ENCODE results near the gene HOXB7. TPM values are rescaled to one million over a fixed set of nuclear protein-coding genes. Genes with fewer than 3 reads are reported as not detected.
A peak's percentile ranks its signal among the peaks of the same experiment; 100 is the strongest.

Gene HOXB7
- total RNA-seq = not detected in 2 replicates
- long read RNA-seq = 0 reads

- no peak for DNase-seq (ENCODE audit: extremely low spot score, unreplicated experiment)
- Mint-ChIP-seq H3K27me3 (ENCODE audit: unreplicated experiment) (peaks cover 84% of the 10 kb centered on the region), H3K4me1 (ENCODE audit: unreplicated experiment) (peaks cover 20% of the 10 kb centered on the region), H3K4me3 (ENCODE audit: unreplicated experiment) (no peak within 1 kb of the TSS), H3K36me3 (ENCODE audit: unreplicated experiment) (no peaks in the 10 kb centered on the region), H3K27ac (ENCODE audit: unreplicated experiment) (no peak within 1 kb of the TSS), H3K9me3 (ENCODE audit: unreplicated experiment) (no peaks in the 10 kb centered on the region)
- no peak for TF ChIP-seq CTCF (IDR thresholded peaks at IDR 0.05)
These were observed at the start of gene HOXB7 for GRCh38 chr17:48610282-48611211. HOXB7 (minus strand) TSS chr17:48611017; CDS start chr17:48610918, 99 bp downstream.

GRCh38 chr17:48655913-48656312 is 45.1 kb upstream of the HOXB7 start:
- no peak overlapping the region for H3K27ac Mint-ChIP-seq (ENCODE audit: unreplicated experiment)
- H3K4me1 Mint-ChIP-seq (ENCODE audit: unreplicated experiment) = no peaks in the 10 kb centered on the region
- DNase-seq (ENCODE audit: extremely low spot score, unreplicated experiment) = no peak
- no peaks in the 10 kb centered on the region for H3K36me3 Mint-ChIP-seq (ENCODE audit: unreplicated experiment)
- no peak for TF ChIP-seq CTCF (IDR thresholded peaks at IDR 0.05)
- no peak overlapping the region for H3K4me3 Mint-ChIP-seq (ENCODE audit: unreplicated experiment)
- H3K27me3 Mint-ChIP-seq (ENCODE audit: unreplicated experiment) = peaks cover 36% of the 10 kb centered on the region
- peaks cover 6% of the 10 kb centered on the region for H3K9me3 Mint-ChIP-seq (ENCODE audit: unreplicated experiment)

GRCh38 chr17:48649741-48650140 is 38.9 kb upstream of the HOXB7 start:
- H3K27ac Mint-ChIP-seq (ENCODE audit: unreplicated experiment) = no peak overlapping the region
- no peak for DNase-seq (ENCODE audit: extremely low spot score, unreplicated experiment)
- H3K9me3 Mint-ChIP-seq (ENCODE audit: unreplicated experiment) = peaks cover 6% of the 10 kb centered on the region
- peaks cover 60% of the 10 kb centered on the region for H3K27me3 Mint-ChIP-seq (ENCODE audit: unreplicated experiment)
- no peaks in the 10 kb centered on the region for H3K36me3 Mint-ChIP-seq (ENCODE audit: unreplicated experiment)
- peaks cover 6% of the 10 kb centered on the region for H3K4me1 Mint-ChIP-seq (ENCODE audit: unreplicated experiment)
- no peak overlapping the region for H3K4me3 Mint-ChIP-seq (ENCODE audit: unreplicated experiment)
- no peak for TF ChIP-seq CTCF (IDR thresholded peaks at IDR 0.05)

GRCh38 chr17:48647963-48648245 is 37.1 kb upstream of the HOXB7 start:
- Mint-ChIP-seq H3K4me1 (ENCODE audit: unreplicated experiment) (peaks cover 6% of the 10 kb centered on the region), H3K27ac (ENCODE audit: unreplicated experiment) (no peak overlapping the region), H3K9me3 (ENCODE audit: unreplicated experiment) (peaks cover 6% of the 10 kb centered on the region), H3K36me3 (ENCODE audit: unreplicated experiment) (no peaks in the 10 kb centered on the region), H3K27me3 (ENCODE audit: unreplicated experiment) (peaks cover 71% of the 10 kb centered on the region), H3K4me3 (ENCODE audit: unreplicated experiment) (no peak overlapping the region)
- DNase-seq (ENCODE audit: extremely low spot score, unreplicated experiment) = no peak
- no peak for TF ChIP-seq CTCF (IDR thresholded peaks at IDR 0.05)

GRCh38 chr17:48647103-48647962 is 36.5 kb upstream of the HOXB7 start:
- no peak for DNase-seq (ENCODE audit: extremely low spot score, unreplicated experiment)
- Mint-ChIP-seq H3K27ac (ENCODE audit: unreplicated experiment) (no peak overlapping the region), H3K4me1 (ENCODE audit: unreplicated experiment) (peaks cover 6% of the 10 kb centered on the region), H3K4me3 (ENCODE audit: unreplicated experiment) (peak overlapping the region; percentile 63), H3K27me3 (ENCODE audit: unreplicated experiment) (peaks cover 73% of the 10 kb centered on the region), H3K36me3 (ENCODE audit: unreplicated experiment) (no peaks in the 10 kb centered on the region), H3K9me3 (ENCODE audit: unreplicated experiment) (peaks cover 4% of the 10 kb centered on the region)
- TF ChIP-seq CTCF (IDR thresholded peaks at IDR 0.05) = no peak

All from osteocyte (in vitro differentiated cells).